H1 (cell line): Measurements from ENCODE around the gene FAHD1. TPM values are rescaled to one million over a fixed set of nuclear protein-coding genes. Genes with fewer than 3 reads are reported as not detected.

Experiments used
- CTCF ChIA-PET: fragments of 300-600 bp; sonication (Branson Sonifier 250); formaldehyde crosslinking; loops from one replicate; lab custom pipeline; 2021; ENCODE audit not compliant: partially characterized antibody; lab: Charles Lee
- POLR2A ChIA-PET: fragments of 300-600 bp; sonication (Branson Sonifier 250); formaldehyde crosslinking; loops from one replicate; lab custom pipeline; 2021; ENCODE audit warnings: inconsistent platforms; ENCODE audit not compliant: partially characterized antibody; lab: Charles Lee
- DNase-seq, 2 experiments: peaks; one replicate each; pipeline versions ENCODE4 v3.0.0 to v3.0.0-alpha.2; 2010 to 2022; ENCODE audit warnings: low spot score in 2 of 2, low read depth in 1 of 2, mixed read lengths in 1 of 2
- FAIRE-seq: peaks from 2 replicates; lab custom pipeline; 2011; peaks lifted over from hg19 to GRCh38; lab: Jason Lieb, UNC
- H2AFZ ChIP-seq: 2 replicates; pipeline ENCODE4 v1.8.1; 2012; ENCODE audit warnings: low read length, inconsistent platforms
- H2AK5ac ChIP-seq: 2 replicates; pipeline ENCODE4 v1.6.1; 2013; ENCODE audit warnings: low read depth, low read length
- H2BK120ac ChIP-seq: replicated peaks from 2 replicates; pipeline ENCODE3; 2013; ENCODE audit warnings: low read depth, low read length, inconsistent platforms
- H2BK12ac ChIP-seq: 2 replicates; pipeline ENCODE4 v1.6.1; 2013; ENCODE audit warnings: low read depth, low read length
- H2BK15ac ChIP-seq: 2 replicates; pipeline ENCODE4 v1.6.1; 2013; ENCODE audit warnings: low read length
- H2BK20ac ChIP-seq: 2 replicates; pipeline ENCODE4 v1.6.1; 2013; ENCODE audit warnings: low read length
- H2BK5ac ChIP-seq: 2 replicates; pipeline ENCODE4 v1.6.1; 2013; ENCODE audit warnings: low read depth, low read length
- H3K14ac ChIP-seq: 2 replicates; pipeline ENCODE4 v1.6.1; 2013; ENCODE audit warnings: inconsistent platforms; ENCODE audit not compliant: insufficient read length
- H3K18ac ChIP-seq: 2 replicates; pipeline ENCODE4 v1.6.1; 2013; ENCODE audit warnings: low read length; ENCODE audit errors: extremely low read depth
- H3K23ac ChIP-seq: 2 replicates; pipeline ENCODE4 v1.6.1; 2013; ENCODE audit warnings: inconsistent platforms; ENCODE audit not compliant: insufficient read length
- H3K23me2 ChIP-seq: 2 replicates; pipeline ENCODE4 v1.6.1; 2013; ENCODE audit warnings: low read depth, low read length
- H3K27ac ChIP-seq: 2 replicates; pipeline ENCODE4 v1.6.1; 2011; ENCODE audit warnings: low read depth, low read length, inconsistent platforms
- H3K27me3 ChIP-seq, 4 experiments: replicated peaks in 1 of 4; 1 replicate in 1 of 4; 2 replicates in 3 of 4; pipeline versions ENCODE4 v1.6.1 to v1.8.1; 2011 to 2013; ENCODE audit warnings: low read length in 3 of 4, mild to moderate bottlenecking in 3 of 4, inconsistent platforms in 2 of 4, mixed read lengths in 2 of 4, moderate library complexity in 1 of 4; ENCODE audit not compliant: control insufficient read depth in 3 of 4, insufficient read depth in 3 of 4; ENCODE audit errors: extremely low read depth in 1 of 4
- H3K36me3 ChIP-seq, 4 experiments: 2 replicates each; pipeline versions ENCODE4 v1.6.1 to v1.8.1; 2011 to 2013; ENCODE audit warnings: mild to moderate bottlenecking in 4 of 4, low read length in 3 of 4, moderate library complexity in 2 of 4, control low read depth in 1 of 4, inconsistent platforms in 1 of 4; ENCODE audit not compliant: insufficient read depth in 4 of 4, control insufficient read depth in 2 of 4
- H3K4ac ChIP-seq: replicated peaks from 2 replicates; pipeline ENCODE3; 2013; ENCODE audit warnings: low read length, low read depth, mixed read lengths, inconsistent platforms; ENCODE audit not compliant: insufficient read length
- H3K4me1 ChIP-seq, 4 experiments: replicated peaks in 1 of 4; 1 replicate in 1 of 4; 2 replicates in 3 of 4; pipeline versions ENCODE4 v1.6.1 to v1.8.1; 2011 to 2013; ENCODE audit warnings: low read length in 3 of 4, inconsistent platforms in 2 of 4, mixed read lengths in 1 of 4; ENCODE audit not compliant: insufficient read depth in 4 of 4, control insufficient read depth in 3 of 4
- H3K4me2 ChIP-seq, 2 experiments: 2 replicates each; pipeline versions ENCODE4 v1.6.1 to v1.8.1; 2011 to 2013; ENCODE audit warnings: low read depth in 2 of 2, low read length in 2 of 2, control low read depth in 1 of 2, inconsistent platforms in 1 of 2, mild to moderate bottlenecking in 1 of 2; ENCODE audit not compliant: insufficient read depth in 1 of 2
- H3K4me3 ChIP-seq, 4 experiments: fragments of 200-600, 300-600 bp in 1 of 4; sonication (generic), shearing (Covaris generic), sonication (Bioruptor Twin) in 1 of 4; 2 replicates each; pipeline versions ENCODE4 v1.5.1 to v1.8.1; 2011 to 2016; ENCODE audit warnings: low read length in 4 of 4, low read depth in 3 of 4, control low read depth in 2 of 4, inconsistent platforms in 2 of 4, mild to moderate bottlenecking in 2 of 4, mixed read lengths in 1 of 4, moderate library complexity in 1 of 4; ENCODE audit not compliant: insufficient read depth in 2 of 4; ENCODE audit errors: extremely low read depth in 1 of 4
- H3K56ac ChIP-seq: replicated peaks from 2 replicates; pipeline ENCODE3; 2013; ENCODE audit warnings: low read depth, mild to moderate bottlenecking, mixed read lengths, low read length, inconsistent platforms; ENCODE audit not compliant: insufficient read length
- H3K79me1 ChIP-seq: 2 replicates; pipeline ENCODE4 v1.6.1; 2013; ENCODE audit warnings: low read depth, low read length, control low read depth
- H3K79me2 ChIP-seq, 2 experiments: 2 replicates each; pipeline versions ENCODE4 v1.6.1 to v1.8.1; 2012 to 2013; ENCODE audit warnings: low read length in 2 of 2, mild to moderate bottlenecking in 2 of 2, inconsistent platforms in 1 of 2; ENCODE audit not compliant: insufficient read depth in 2 of 2, control insufficient read depth in 1 of 2
- H3K9ac ChIP-seq, 4 experiments: replicated peaks in 1 of 4; 1 replicate in 1 of 4; 2 replicates in 3 of 4; pipeline versions ENCODE4 v1.6.1 to v1.8.1; 2011 to 2013; ENCODE audit warnings: low read depth in 3 of 4, low read length in 3 of 4, control low read depth in 2 of 4, mild to moderate bottlenecking in 2 of 4, moderate library complexity in 2 of 4, inconsistent platforms in 1 of 4; ENCODE audit errors: extremely low read depth in 1 of 4
- H3K9me3 ChIP-seq, 2 experiments: 2 replicates each; pipeline versions ENCODE4 v1.6.1 to v1.8.1; 2012 to 2013; ENCODE audit warnings: mild to moderate bottlenecking in 2 of 2, moderate library complexity in 2 of 2, control low read depth in 1 of 2, inconsistent platforms in 1 of 2, low read depth in 1 of 2, low read length in 1 of 2, mixed read lengths in 1 of 2; ENCODE audit not compliant: insufficient read depth in 2 of 2
- H4K20me1 ChIP-seq, 2 experiments: replicated peaks in 1 of 2; 2 replicates each; pipeline versions ENCODE3 to v1.8.1; 2011 to 2013; ENCODE audit warnings: inconsistent platforms in 2 of 2, low read length in 2 of 2, mild to moderate bottlenecking in 1 of 2; ENCODE audit not compliant: insufficient read depth in 2 of 2, control insufficient read depth in 1 of 2
- H4K5ac ChIP-seq: 2 replicates; pipeline ENCODE4 v1.6.1; 2013; ENCODE audit warnings: low read length, low read depth, mixed read lengths, inconsistent platforms; ENCODE audit not compliant: insufficient read length
- H4K8ac ChIP-seq: 2 replicates; pipeline ENCODE4 v1.8.0; 2013; ENCODE audit warnings: mild to moderate bottlenecking, moderate library complexity, low read length, inconsistent platforms; ENCODE audit not compliant: insufficient read depth; ENCODE audit errors: extremely low read depth
- H4K91ac ChIP-seq: replicated peaks from 2 replicates; pipeline ENCODE3; 2013; ENCODE audit warnings: low read length, mixed read lengths, inconsistent platforms; ENCODE audit not compliant: insufficient read length
- BCL11A ChIP-seq, 2 experiments: IDR thresholded peaks; one replicate each; pipeline ENCODE4 v1.6.1; 2011; ENCODE audit warnings: low read depth in 2 of 2, low read length in 2 of 2, mild to moderate bottlenecking in 2 of 2
- FOSL1 ChIP-seq: IDR thresholded peaks from 2 replicates; pipeline ENCODE4 v1.6.1; 2011; ENCODE audit warnings: mild to moderate bottlenecking, low read depth, low read length, moderate library complexity; ENCODE audit not compliant: insufficient read depth
- HDAC6 ChIP-seq: IDR thresholded peaks from one replicate; pipeline ENCODE4 v1.7.1; 2012; ENCODE audit warnings: low read depth, mild to moderate bottlenecking, inconsistent platforms, low read length, moderate library complexity
- JUN ChIP-seq: IDR thresholded peaks from 2 replicates; pipeline ENCODE4 v1.6.1; 2011; ENCODE audit warnings: low read depth, mild to moderate bottlenecking, improper control_type of control experiment, low read length
- POLR2AphosphoS5 ChIP-seq: IDR thresholded peaks from 2 replicates; pipeline ENCODE4 v1.6.1; 2011; ENCODE audit warnings: low read depth, low read length
- SIRT6 ChIP-seq: IDR thresholded peaks from one replicate; pipeline ENCODE4 v1.7.1; 2012; ENCODE audit warnings: low read length, inconsistent platforms
- SP1 ChIP-seq: IDR thresholded peaks from 2 replicates; pipeline ENCODE4 v1.6.1; 2011; ENCODE audit warnings: low read depth, low read length
- SP2 ChIP-seq: IDR thresholded peaks from 2 replicates; pipeline ENCODE4 v1.6.1; 2012; ENCODE audit warnings: mild to moderate bottlenecking, low read length, inconsistent platforms
- SUZ12 ChIP-seq: fragments of 200-600 bp; sonication (generic); IDR thresholded peaks from 2 replicates; pipeline ENCODE4 v1.6.1; 2012; ENCODE audit warnings: mild to moderate bottlenecking, inconsistent platforms, low read length, moderate library complexity, mixed read lengths
- WGBS, 2 experiments: shearing (Covaris generic) in 1 of 2; methylation state at CpG; one replicate each; pipeline versions ENCODE4 v1.1.6 to v1.1.7; 2013 to 2015; ENCODE audit warnings: low lambda C conversion rate in 2 of 2, mixed read lengths in 2 of 2, inconsistent platforms in 1 of 2, low coverage in 1 of 2, missing lambda C conversion rate in 1 of 2; ENCODE audit not compliant: insufficient replicate concordance in 2 of 2, insufficient coverage in 1 of 2, insufficient read length in 1 of 2; ENCODE audit errors: extremely low coverage in 1 of 2, missing lambda C conversion rate in 1 of 2; 5-methylcytosine and 5-hydroxymethylcytosine counted together
- polyA plus RNA-seq, 7 experiments: library from polyadenylated mRNA; depleted of rRNA in 3 of 7; stranded (reverse) in 5 of 7; unstranded in 2 of 7; fragments of >200 nt in 5 of 7; fragments of 200-250 nt in 2 of 7; gene quantifications; 1 replicate in 5 of 7; 2 replicates in 1 of 7; 4 replicates in 1 of 7; pipeline versions ENCODE4 v1.2.1 to v1.2.3, GENCODE V29; 2011 to 2013; ENCODE audit warnings: missing spikeins in 2 of 7, mixed read lengths in 2 of 7
- total RNA-seq: library from RNA; stranded (reverse); fragmentation: NEBNext Ultra II Directional; extraction: Animal tissue kit (Norgen Biotek cat#: 25700); gene quantifications from 2 replicates; pipeline ENCODE4 v1.2.1, GENCODE V29; 2021

The FAHD1 gene
- total and polyA plus RNA-seq, 2 of the 8 experiments (the other 6 are each of a cell fraction or from before 2014, with no cell fraction given), result 20.4 to 31.9 TPM

DNA sequence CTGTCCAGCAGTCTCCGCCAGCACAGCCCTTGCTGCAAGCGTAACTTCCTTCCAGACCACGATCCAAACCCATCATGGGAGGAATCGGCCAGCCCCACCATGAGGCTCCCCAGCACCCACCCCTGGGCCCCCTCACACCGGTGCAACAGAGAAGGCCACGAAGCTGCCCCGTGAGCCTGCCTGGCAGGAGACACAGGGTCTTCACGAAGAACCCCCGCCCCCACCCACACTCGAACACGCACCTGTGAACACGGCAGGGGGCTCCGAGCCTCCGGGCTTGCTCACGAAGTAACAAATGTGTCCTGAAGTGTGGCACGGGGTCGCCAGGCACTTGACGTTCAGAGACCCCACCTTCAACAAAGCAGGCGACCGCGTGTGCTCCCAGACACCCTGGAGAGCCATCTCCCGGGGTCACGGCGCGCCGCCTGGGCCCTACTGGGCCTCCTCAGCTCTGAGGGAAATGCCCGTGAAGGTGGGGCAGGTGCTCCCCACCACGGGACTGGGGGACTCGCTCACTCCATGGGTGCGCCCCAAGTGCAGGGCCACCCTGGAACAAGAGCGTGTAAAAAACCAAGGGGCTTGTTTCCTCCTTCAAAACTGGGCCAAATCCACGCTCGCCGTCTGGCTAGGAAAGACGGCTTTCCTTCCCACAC is 8.0 kb upstream of the FAHD1 start:
- Histone ChIP-seq H3K14ac (no peak overlapping the region), H3K23ac (no peak overlapping the region), H4K5ac (no peak overlapping the region), H3K79me2 (no peaks in the 10 kb centered on the region), H2AFZ (no peak overlapping the region), H3K27ac (no peak overlapping the region), H4K20me1 (peaks cover 4 to 5% of the 10 kb centered on the region in 2 experiments), H3K56ac (no peak overlapping the region), H3K9me3 (no peaks in the 10 kb centered on the region), H2BK20ac (no peak overlapping the region), H2BK120ac (no peak overlapping the region), H3K4ac (no peak overlapping the region), H3K27me3 (no peaks in the 10 kb centered on the region), H2BK5ac (no peak overlapping the region), H3K23me2 (no peaks in the 10 kb centered on the region), H2BK12ac (no peak overlapping the region), H4K8ac (no peak overlapping the region), H3K9ac (no peak overlapping the region), H3K4me3 (no peak overlapping the region), H3K4me1 (no peaks in the 10 kb centered on the region), H3K18ac (no peak overlapping the region), H4K91ac (no peak overlapping the region), H3K79me1 (no peaks in the 10 kb centered on the region; the same call in 1 of the 2 replicates), H2AK5ac (no peak overlapping the region), H3K4me2 (no peak overlapping the region), H3K36me3 (peaks cover 0 to 9% (median 4%) of the 10 kb centered on the region in 4 experiments; a peak in 5 of 8 replicates), H2BK15ac (no peak overlapping the region)
- TF ChIP-seq HDAC6 (no peak), FOSL1 (no peak), JUN (no peak), BCL11A (IDR thresholded peaks at IDR 0.05; ENCODE audit: low read depth in 2 of 2, low read length in 2 of 2) (no peak), SP2 (no peak), POLR2AphosphoS5 (no peak), SP1 (no peak), SIRT6 (no peak), SUZ12 (no peak)
- DNase-seq (no peak), FAIRE-seq (no peak)
- ChIA-PET POLR2A (interaction anchor here (1.0 kb wide), 1 partner anchor 28 kb away, joined by 3 read pairs; no protein-coding TSS in a partner anchor), CTCF (no interaction called here)
- 87% methylated on average over 26 of the region's 35 CpGs; no CpG with 5 or more reads in 1 of the 2 experiments for WGBS, 2 experiments
